GM21423 (cell line): Measurements from ENCODE around the gene SNX22.

Experiments used
- ATAC-seq: cut with Tn5 transposase; IDR thresholded peaks from one replicate; pipeline ENCODE4 v1.9.1; 2021; ENCODE audit warnings: mild to moderate bottlenecking, moderate library complexity; ENCODE audit not compliant: unreplicated experiment

Gene SNX22

GRCh38 chr15:64193971-64194370, 42.4 kb downstream of the SNX22 start:
- no peak for ATAC-seq

- no peak for ATAC-seq
Measured at GRCh38 chr15:64197425-64197824, 45.9 kb downstream of the SNX22 start.

- ATAC-seq, result no peak
Measured at GRCh38 chr15:64205202-64205601, 53.7 kb downstream of the SNX22 start.
